NK-92 treated with Interleukin-12 subunit alpha and Interleukin-12 subunit beta, amount 100 ng/mL, for 24 hours (cell line): Measurements from ENCODE around the gene LPCAT1.
"Not testable (repeated sequence)": the region's sequence is repeated elsewhere in the genome, so short reads cannot be mapped to it uniquely, and the experiment has no call there.

Experiments
- DNase-seq: peaks from one replicate; lab custom pipeline; 2025; lab: John Stamatoyannopoulos, UW

Gene LPCAT1

DNA sequence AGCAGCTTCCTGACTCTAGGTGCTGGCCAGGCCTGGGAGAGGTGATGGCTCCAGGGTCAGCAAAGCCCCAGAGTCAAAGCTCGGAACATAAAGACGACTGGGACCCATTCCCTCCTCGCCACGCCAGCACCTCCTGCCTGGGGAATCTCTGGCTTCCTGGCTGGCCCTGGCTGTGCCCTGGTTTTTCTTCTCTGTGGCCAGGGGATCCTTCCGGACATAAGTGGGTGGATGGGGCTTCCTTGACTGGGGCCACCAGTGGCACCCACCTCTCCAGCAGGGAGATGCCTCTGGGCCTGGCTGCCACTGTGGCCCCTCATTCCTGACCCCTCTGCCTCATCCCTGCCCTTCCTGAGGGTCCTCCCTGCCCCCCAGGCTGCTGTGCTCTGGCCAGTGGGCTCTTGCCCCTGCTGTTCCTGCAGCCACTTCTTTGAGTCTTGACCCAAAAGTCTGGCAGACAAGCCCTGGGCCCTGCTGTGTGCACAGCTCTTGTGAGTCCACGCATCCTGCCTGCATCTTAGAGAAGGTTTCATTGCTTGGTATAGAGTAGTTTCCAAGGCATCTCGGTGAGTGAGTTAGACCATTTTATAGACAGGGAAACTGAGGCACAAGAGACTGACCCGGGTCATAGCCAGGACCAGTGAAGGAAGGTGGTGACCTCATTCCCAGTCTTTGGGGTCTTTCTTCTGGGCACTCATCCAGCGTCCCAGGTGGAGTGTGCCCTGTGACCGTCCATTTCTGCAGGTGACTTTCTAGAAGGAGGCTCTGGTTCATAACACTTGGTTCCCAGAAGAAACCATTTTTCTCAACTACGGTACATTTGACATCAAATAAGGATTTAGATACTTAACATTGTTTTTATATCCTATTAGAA is 17.3 kb upstream of the LPCAT1 start:
- no peak for DNase-seq

DNA sequence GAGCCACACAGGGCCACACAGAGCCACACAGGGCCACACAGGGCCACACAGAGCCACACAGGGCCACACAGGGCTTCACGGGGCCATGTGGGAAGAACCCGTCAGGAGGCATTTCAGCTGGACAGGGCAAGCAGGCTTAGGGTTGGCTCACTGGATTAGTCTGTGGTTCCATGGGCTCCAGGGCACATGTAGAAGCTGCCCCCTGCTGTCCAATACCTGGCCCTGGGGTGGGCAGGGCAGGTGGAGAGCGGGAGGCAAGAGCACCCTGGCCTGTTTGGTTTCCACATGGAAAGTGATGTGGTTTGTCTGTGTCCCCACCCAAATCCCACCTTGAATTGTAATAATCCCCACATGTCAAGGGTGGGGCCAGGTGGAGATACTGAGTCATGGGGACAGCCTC is 16.4 kb upstream of the LPCAT1 start:
- no peak for DNase-seq

DNA sequence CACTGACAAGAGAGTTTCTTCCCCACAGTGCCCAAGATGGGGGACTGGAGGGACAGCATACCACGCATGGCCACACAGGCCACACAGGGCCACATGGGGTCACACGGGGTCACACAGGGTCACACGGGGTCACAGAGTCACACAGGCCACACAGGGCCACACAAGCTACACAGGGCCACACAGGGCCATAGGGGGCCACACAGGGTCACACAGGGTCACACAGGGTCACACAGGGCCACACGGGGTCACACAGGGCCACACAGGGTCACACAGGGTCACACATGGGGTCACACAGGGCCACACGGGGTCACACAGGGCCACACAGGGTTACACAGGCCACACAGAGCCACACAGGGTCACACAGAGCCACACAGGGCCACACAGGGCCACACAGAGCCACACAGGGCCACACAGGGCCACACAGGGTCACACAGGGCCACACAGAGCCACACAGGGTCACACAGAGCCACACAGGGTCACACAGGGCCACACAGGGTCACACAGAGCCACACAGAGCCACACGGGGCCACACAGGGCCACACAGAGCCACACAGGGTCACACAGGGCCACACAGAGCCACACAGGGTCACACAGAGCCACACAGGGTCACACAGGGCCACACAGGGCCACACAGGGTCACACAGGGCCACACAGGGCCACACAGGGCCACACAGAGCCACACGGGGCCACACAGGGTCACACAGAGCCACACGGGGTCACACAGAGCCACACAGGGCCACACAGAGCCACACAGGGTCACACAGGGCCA is 15.8 kb upstream of the LPCAT1 start:
- DNase-seq: not testable (repeated sequence)

DNA sequence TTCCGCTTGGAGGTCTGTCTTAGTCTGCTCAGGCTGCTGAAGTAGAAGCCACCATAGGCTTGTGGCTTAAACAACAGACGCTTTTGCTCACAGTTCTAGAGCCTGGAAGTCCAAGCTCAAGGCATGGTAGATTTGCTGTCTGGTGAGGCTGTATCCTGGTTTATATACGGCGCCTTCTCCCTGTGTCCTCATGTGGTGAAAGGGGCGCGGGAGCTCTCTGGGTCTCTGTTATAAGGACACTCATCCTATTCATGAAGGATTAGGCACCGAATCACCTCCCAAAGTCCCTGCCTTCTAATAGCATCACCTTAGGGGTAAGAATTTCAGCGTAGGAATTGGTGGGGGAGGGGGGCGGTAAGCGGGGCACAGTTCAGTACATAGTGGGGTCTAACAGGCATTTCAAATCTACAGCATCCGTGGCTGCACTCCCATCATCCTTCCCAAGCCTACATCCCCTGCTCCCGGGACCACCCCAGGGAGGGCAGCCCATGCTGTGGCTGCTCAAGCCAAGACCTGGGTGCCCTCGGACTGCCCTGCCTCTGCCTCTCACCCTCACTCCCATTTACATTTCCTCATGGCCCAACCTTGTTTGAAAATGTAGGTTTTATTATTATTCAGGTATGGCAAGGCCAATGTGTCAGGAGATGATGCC is 15.1 kb upstream of the LPCAT1 start:
- no peak for DNase-seq

DNA sequence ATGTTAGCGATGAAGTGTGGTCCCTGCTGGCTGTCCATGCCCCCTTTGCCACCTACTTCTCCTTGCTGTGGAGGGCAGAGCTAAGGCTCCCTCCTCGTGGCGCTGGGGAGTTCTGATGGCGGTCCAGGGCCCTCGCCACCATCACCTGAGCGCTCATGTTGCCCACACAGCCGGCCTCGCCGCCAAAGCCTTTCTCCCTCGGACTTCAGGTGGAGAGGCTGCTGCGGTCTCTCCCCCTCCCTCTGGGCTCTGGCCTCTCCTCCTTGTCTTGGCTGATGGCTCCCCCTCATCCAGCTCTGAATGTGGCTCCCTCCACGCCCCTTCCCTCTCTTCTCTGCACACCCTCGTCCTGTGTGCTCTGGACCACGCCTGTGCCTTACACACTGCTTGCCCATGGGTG is 14.5 kb upstream of the LPCAT1 start:
- DNase-seq: no peak

DNA sequence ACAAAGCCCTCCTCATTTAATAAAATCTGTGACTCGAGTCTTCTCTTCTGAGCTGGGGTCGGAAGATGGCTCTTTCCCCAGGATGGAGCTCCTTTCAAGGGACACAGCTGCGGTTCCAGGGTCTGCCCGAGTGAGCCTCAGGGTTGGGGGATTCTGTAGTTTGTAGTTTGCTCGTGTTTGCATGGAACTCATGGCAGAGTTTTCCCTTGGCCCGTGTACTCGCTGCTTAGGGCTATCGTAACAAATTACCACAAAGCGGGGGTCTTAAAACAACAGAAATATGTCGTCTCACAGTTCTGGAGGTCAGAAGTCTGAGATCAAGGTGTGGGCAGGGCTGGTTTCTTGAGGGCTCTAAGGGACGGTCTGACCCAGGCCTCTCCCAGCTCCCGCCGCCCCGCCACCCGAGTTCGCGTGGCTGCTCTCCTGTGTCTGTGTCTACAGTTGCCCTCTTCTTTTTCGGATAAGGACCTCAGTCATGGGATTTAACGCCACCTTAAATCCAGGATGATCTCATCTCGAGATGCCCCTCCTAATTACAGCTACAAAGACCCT is 13.9 kb upstream of the LPCAT1 start:
- no peak for DNase-seq

DNA sequence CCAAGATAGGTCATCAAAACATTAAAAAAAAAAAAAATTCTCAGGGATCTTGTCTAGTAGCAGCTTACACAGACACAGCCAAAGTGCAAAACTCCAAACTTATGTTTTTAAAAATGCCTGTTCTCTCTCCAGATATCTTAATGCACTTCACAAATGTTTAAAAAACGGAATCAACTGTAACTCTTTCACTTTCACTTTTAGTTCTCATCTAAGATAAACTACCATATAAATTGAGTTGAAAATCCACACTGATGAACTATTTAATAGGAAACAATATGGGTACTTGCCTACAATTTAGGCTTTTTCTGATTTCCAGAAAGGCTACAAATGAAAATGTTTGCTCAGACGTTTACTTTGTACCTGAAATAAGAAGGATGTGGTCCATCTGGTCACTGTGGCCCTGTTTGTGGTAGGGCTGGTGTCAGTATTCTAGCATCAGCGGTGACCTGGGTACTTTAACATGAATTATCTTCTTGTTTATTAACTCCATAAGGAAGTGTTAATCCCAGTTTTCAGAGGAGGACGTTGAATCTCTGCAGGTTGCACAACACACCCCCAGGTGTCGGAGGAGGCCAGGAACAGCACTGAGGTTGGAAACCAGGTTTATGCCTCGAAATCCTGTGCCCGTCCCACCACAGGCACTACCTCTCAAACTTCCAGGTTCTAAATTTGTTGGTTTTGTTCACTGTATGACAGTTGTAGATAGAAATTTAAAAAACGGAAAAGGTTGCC is 13.3 kb upstream of the LPCAT1 start:
- no peak for DNase-seq

DNA sequence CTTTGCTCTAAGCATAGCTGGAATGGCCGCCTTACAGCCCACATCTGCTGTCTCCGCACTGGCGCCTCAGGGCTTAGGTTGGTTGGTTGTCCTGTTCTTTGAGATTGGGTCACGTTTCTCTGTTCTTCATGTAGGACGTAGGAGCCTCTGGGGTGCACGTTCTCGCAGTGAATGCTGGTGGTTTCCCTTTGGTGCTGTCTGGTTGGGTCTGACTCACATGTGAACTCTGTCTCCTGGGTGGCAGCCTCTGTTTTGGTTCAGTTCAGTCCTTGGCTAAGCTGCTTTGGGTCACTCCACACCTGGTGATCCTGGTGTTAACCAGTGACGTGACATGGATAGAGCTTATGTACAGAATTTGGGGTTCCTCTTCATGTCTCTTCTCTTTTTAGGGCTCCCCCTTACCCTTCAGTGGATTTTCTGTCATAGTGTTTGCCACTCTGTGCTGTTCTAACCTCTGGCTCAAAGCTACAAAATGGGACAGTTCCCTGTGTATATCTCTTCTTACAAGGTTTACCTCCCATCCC is 12.6 kb upstream of the LPCAT1 start:
- peak; percentile 45 for DNase-seq

DNA sequence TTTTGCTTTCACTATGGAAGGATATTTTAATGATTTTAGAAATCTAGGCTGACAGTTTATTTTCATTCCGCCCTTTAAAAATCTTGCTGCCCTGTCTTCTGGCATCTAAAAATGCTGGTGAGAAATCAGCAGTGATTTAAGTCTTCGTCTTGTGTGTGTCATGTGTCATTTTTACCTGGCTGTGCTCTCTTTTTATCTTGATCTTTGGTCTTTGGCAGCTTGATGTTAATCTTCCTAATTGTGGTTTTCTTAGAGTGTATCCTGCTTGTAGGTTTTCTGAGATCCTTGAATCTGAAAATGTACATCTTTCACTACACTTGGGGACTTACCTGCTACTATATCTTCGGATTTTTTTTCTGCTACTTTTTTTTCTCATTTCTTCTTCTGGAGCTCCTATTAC is 11.9 kb upstream of the LPCAT1 start:
- no peak for DNase-seq

DNA sequence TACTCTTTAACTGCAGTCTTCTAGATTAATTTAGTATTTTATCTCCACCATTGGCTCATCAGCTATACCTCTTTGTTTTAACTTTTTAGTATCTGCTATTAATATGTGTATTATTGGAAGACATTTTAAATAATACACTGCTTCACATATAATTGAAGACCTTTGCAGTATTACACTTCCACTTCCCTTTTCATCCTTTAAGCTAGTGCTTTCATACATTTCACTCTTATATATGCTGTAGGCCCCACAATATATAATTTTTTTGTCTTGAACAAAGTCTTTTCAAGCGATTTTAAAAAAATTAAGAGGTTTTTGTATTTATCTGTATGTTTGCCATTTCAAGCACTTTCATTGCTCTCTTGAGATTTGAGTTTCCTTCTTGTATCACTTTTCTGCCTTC is 8.6 kb upstream of the LPCAT1 start:
- no peak for DNase-seq

DNA sequence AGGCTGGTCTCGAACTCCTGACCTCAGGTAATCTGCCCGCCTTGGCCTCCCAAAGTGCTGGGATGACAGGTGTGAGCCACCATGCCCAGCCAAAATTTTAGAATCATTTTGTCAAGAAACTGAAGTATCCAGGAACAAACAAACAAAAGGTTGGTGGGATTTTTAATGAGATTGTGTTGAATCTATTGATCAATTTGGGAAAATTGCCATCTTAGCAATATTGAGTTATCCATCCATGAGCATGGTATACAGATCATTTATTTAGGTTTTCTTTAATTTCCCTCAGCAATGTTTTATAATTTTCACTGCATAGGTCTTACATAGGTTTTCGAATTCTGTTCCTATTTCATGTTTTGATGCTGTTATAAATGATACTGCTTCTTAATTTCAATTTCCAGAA is 5.7 kb upstream of the LPCAT1 start:
- DNase-seq: no peak

DNA sequence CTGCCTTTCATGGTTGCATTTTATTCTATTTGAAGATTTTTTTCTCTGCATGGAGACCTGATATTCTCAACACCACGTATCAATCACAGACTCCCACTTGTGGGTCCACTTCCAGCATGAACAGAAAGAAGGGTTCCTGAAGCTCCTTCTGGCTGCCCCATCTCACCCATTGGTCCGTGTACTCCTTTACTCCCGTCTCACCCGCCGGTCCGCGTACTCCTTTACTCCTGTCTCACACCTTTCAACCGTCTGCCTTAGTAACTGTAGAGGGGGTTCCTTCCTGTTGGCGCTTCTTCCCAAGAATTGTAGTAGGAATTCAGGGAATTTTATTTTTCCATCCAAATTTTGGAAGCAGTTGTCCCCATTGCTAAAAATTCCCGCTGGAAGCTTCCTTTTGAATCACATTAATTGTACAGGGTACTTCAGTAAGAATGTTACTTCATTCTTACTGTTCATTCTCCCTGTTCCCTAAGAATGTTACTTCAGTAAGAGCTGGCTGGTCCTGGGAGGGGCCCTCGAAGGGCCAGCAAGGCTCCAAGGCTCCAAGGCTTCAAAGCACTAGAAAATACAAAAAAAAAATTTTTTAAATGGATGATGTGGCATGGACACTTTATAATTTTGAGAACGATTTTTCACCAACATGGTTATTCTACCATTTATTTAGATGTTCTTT is 3.9 kb upstream of the LPCAT1 start:
- no peak for DNase-seq

DNA sequence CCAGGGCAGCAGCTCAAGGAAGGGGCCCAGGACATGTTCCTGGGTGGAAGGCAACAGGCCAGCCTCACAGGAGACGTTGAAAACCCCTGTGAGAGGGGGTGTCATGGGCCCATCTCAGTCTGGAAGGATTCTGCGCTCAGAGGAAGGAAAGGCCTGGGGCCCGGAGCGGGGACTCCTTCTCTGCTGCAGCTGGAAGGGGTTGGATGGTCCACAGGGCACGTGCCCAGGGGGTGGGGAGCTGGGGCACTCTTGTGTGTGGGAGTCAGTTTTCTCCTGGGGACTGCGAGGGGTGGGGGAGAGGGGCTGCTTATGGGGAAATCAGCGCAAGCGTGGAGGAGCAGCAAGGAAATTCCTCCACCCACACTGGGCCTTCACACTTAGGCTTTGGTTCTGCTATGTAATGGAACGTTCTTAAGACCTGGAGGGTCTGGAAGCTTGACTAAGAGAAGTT is 2.9 kb upstream of the LPCAT1 start:
- DNase-seq: no peak

DNA sequence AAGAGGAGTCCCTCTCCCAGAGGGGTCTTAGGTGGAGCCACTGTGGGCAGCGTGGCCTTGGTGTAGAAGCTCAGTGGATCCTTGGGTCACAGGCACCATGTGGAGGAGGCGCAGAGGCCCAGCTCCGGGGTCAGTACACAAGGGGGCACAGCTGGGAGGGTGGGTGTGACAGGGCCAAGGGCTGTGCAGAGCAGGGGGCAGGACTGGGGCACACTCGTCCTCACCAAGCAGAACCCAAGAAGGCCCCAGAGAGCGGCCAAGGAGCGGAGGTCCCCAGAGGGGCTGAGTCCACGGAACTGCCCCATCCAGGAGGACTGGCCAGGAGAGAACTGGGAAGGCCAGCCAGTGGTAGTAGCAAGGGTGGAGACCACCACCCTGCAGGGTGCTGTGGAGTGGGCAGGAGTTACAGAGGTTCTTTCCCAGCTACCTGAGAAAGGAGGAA is 2.5 kb upstream of the LPCAT1 start:
- no peak for DNase-seq

DNA sequence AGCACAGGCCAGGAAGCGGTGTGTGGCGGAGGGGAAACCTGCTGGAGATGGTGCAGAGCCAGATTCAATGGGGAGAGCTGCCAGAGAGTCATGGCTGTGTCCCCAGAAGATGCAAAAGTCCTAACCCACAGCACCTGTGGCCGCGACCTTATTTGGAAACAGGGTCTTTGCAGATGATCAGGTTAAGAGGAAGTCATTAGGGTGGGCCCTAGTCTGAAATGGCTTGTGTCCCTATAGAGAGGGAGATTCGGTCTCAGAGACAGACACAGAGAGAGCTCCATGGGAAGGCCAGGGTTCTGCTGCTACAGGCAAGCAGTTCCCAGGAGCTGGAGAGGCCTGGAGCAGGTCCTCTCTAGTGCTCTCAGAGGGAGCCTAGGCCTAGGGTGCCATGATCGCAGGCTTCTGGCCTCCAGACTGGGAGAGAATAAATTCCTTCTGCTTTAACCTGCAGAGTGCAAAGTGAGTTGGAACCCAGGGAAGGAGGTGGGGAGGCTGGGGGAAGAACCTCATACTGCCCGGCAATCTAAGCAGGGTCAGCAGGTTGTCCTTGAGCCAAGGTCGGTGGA is 1.9 kb upstream of the LPCAT1 start:
- no peak for DNase-seq

DNA sequence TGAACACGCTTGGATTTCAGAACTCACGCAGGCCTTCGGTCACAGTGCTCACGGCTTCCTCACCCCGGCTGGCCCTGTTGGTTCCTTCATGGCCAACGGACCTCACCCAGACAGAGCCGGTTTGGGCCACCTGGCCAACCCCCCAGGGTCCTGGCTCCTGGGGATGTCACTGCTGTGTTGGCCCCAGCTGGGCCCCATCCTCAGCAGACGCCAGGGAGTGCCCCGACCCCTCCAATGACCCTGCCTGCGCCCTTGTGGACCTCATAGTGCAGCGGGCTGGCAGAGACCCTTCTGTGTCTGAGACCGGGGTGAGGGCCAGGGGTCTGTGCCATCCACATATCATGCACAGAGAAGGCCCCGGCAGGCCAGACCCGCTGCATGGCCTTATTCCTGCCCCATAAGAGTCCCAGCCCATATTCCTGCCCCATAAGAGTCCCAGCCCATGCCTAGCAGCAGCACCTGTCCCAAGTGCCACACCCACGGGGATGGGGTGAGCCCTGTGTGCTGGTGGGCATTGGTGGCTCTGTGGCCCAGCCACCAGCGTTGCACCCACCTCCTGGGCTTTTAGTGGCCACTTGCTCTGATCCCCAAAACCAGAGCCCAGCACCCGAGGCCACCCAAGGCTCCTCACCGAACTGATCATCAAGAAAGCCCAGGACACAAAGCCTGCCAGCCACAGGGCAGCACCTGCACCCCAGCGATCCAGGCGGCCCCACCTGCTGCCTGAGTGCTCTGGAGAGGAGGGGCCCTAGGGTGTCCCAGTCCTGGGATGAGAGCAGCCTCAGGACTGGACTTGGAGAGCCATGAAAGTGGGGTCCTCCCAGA is 1.3 kb upstream of the LPCAT1 start:
- DNase-seq: no peak

DNA sequence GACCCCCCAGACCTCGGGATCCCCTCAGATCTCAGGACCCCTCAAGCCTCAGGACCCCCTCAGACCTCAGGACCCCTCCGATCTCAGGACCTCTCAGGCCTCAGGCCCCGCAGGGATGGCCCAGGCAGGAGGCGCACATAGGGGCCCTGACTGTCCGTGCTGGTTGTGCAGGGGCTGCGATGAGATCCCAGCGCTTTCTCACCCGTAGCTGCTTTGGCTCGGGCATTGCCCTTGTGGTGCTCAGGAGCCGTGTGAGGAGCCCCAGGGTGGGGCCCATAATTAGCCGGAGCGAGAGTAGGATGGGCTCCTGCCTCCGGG is 680 bp upstream of the LPCAT1 start:
- DNase-seq: no peak

DNA sequence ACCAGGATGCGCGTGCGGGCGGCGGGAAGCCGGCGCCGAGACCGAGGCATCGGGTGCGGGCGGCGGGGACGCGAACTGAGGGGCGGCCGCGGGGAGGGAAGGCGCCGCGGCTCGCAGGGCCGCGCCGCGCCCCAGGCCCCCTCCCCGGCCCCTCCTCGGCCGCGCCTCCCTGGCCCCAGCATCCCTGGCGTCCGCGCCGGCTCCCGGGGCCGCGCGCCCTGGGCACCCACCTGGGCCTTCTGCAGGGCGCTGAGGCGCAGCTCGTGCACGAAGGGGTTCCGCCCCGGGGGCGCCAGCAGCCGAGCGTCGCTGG is 324 bp downstream of the LPCAT1 start:
- no peak for DNase-seq

DNA sequence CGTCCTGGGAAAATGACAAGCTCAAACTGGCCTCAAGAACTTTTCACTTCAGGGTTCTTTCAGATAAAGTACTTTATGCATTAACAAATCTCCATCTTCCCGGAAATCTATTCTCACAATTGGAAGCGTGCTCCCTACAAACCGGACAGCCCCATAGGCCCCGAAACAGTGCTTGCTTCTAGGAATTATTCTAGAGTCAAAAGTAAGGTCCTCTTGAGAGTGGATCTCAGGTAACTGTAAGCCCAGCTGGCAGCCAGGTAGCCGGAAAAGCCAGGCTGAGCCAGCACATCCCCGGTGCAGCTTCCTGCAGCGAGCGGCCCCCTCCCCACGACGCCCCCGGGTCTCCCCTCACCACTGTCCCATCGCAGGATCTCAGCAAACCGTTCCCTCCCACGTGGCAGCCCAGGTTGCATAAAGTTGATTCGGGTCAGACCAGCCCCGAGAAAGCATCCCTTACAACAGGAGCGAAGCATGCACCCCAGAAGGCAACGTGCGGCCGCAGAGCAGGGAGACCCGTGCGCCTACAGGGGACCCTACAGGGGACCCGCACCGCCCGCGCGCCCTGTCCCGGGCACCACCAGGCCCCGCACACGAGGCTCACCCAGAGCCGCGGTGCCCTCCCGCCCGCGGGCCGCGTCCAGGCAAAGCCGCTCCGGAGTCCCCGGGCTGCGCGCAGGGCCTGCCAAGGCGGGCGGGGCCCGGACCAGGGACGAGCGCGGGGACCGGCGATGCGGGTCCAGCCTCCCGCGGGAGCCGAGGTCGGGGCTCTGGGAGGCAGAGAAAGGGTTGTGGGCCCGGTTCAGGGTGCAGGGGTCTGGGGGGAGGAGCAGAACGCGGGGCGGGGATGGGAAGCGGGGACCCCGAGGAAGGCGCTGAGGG is 920 bp downstream of the LPCAT1 start:
- DNase-seq: no peak
